Stimulated activated CD8-positive, alpha-beta memory T cell treated with anti-CD3 and anti-CD28 coated beads, Interleukin-12 subunit alpha, Interleukin-12 subunit beta, amount 100 ng/mL, for 1 hour (primary cell): Measurements from ENCODE around the gene CCDC34.

Source experiments
- DNase-seq: peaks from one replicate; pipeline ENCODE4 v3.0.0-alpha.2; 2020; ENCODE audit warnings: low read depth

Gene CCDC34

DNA sequence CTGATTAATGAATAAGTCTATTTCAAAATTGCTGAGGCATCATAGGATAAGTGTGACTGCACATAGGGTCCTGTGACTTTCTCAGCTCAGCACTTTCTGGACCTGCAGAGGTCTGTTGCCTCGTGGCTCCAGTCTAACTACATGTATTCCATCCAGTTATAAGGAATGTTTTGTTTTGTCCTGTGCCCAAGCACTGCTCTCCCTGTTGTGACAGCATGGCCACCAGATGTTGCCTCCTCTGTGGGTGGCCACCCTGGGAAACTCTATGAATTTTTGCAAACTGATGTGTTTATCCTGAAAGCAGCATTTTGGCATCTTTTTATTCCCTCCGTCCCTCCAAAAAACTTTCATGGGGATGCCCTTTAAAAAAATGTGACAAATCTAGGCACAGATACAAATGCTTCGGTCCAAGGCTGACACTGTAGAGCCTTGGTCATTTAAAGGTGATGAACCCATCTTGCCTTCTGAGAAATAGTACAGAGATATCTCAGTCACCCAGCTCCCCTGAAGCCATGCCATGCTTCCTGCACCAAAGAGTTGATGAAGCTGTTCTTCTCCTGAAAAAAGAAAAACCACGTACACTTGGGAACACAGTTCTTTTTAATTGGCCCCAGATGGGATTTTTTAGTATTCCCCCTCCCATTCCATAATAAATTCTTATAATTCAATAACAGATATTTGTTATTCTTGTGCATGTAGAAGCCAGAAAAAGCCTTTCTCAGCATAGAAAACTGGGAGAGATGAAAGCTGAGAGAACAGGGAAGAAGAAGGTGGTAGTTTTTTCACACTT lies 72.6 kb downstream of the CCDC34 start:
- no peak for DNase-seq
